SIG-M5 (cell line): ENCODE results near the gene BAG1.

Experiments
- DNase-seq: peaks from one replicate; lab custom pipeline; 2025; lab: John Stamatoyannopoulos, UW

BAG1 gene

DNA sequence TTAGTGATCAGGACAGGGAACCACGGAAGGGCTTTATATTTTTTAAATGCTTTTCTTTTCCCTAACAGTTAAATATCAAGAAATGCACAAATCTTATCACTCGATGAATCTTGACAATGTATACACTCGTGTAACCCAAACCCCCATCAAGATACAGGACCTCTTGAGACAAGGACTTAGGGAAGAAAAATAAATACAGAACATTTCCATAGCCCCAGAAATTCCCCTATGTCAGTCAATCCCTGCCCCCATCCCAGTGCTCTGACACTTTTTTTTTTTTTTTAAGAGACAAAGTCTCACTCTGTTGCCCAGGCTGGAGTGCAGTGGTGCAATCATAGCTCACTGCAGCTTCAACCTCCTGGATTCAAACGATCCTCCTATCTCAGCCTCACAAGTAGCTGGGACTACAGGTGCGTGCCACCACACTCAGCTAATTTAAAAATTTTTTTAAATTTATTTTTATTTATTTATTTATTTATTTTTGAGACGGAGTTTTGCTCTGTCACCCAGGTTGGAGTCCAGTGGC lies 21.8 kb downstream of the BAG1 start:
- no peak for DNase-seq

DNA sequence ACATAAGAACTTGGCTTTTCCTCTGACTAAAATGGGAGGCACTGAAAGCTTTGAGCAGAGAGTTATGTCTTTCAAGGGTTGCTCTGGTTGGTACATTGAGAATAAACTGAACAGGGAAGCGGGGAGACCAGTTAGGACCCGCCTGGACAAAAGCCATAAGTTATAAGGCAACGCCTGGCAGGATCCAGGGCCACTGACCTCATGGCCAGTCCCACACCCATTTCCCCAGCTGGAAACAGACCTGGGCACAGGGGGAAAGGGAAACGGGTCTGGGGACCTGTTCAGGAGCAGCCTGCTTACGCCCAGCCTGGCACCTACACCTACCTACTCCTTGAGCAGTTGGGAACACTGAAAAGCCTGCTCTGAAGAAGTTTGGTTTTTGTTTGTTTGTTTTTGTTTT lies 23.2 kb downstream of the BAG1 start:
- DNase-seq = no peak

DNA sequence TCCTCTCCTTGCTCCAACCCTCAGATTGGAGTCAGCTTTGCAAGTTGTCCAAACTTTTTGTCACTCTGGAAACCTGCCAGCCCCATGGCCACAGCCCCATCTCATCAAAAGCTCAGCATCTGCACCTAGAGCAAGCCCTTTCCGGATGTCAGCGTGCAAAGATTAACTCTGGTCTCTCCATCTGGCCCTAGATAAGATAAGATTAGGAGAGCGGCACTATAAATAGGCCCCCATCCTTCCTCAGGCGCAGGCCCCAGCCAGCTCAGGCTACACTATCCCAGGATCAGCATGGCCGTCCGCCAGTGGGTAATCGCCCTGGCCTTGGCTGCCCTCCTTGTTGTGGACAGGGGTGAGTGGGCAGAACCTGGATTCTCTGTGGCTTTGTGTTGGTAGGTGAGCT lies 24.6 kb downstream of the BAG1 start, which contains the start of gene SPINK4:
Gene SPINK4, plus strand, starts transcription at position 247 of the 400 bp plus-strand sequence. Its CDS starts 42 bp downstream, at position 289.
- no peak for DNase-seq

GRCh38 chr9:33236571-33236970 lies 27.9 kb downstream of the BAG1 start:
- DNase-seq = no peak

DNA sequence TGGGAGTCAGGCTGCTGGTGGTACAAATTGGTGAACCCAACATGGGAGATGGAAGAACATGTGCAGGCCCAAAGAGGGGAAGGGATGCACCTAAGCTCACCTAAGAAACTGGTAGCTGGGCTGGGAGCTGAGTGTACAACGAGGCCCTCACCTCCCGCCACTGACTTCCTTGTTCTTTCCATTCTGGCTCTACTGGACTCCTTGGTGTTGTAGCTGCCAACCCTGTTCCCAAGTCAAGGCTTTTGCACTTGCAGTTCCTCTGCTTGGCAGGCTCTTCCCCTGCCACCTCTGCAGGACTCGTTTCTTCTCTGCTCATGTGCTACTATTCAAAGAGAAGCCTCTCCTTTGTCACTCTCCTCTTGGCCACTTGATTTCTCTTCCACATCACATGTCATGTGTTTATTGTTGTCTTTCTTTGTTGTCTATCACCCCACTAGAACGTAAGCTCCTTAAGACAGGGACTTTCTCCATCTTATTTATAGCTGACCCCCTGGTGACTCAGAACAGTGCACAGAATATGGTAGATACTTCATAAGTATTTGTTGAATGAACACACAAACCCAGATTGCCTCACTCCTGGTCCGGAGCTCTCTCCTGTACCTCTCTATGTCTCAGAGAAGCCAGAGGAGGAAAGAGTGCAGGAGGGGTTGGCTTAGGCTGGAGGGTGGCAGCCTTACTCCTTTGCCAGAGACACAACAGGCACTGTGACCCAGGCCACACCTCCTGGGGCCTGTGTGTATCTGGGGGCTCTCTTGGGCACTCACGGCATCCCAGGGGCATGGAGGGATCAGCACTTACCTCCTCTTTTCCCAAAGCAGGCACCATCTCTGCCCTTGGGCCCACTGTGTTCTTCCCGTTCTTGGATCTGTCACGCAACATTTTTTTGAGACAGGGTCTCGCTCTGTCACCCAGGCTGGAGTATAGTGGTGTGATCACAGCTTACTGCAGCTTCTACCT lies 29.7 kb downstream of the BAG1 start:
- DNase-seq = no peak

DNA sequence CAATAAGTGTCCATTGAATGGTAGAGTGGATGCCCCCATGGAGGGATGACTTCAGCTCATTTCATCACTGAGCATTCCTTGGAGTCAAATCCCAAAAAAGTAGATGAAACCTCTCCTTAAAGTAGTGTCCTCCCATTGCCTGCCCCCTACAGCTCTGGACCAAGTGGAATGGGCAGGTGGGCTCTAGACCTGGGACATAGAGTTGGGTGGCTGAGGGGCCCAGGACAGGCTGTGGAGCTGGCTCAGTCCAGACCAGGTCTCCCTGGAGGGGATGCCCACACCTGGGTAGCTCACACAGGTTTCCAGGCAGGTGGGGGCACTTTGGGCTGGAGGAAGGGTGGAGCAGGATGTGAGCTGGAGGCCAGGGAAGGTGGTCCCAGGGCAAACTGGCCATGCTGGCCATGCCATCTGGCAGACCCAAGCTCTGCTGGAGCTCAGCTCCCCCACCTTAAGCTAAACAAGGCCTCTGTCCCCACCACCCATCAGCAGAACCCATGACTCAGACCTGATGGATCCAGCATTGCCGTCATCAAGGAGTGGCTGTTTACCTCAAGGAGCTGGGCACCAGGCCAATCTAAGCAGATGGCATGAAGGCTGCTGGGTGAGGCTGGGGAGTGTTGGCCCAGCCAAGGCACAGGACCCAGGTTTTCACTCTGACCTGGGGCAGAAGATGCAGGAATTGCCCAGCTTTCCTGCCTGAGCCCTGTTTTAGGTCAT lies 30.7 kb downstream of the BAG1 start:
- no peak for DNase-seq

- DNase-seq = no peak
These were observed 31.7 kb downstream of the BAG1 start for GRCh38 chr9:33232815-33233214.

GRCh38 chr9:33231623-33231942 lies 32.9 kb downstream of the BAG1 start:
- no peak for DNase-seq

DNA sequence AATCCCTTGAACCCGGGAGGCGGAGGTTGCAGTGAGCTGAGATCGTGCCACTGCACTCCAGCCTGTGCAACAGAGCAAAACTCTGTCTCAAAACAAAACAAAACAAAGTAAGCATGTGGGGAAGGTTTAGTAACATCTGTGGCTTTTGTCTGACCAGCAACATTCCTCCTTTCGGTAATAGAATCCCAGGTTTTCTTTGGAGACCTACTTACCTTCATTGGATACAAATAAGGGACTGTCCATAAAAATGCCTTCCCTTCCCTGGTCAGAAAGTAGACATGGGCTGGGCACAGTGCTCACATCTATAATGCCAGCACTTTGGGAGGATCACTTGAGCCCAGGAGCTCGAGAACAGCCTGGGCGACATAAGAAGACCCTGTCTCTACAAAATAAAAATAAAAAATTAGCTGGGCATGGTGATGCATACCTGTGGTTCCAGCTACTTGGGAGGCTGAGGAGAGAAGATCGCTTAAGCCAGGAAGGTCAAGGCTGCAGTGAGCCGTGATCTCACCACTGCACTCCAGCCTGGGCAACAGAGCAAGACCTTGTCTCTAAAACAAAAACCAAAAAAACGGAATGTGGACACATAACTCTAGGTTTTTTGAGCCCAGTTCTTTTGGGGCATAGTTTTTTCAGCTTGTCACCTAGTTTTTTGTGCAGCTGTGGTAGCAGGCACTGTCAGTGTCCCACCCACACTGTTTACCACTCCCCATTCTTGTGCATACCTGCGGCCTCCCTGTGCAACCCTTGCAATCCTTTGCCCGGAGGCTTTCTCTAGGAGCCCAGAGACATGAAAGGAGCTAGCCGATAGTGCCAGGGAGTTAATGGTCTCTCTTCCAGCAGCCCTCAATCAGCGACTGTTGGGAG lies 33.5 kb downstream of the BAG1 start:
- no peak for DNase-seq

DNA sequence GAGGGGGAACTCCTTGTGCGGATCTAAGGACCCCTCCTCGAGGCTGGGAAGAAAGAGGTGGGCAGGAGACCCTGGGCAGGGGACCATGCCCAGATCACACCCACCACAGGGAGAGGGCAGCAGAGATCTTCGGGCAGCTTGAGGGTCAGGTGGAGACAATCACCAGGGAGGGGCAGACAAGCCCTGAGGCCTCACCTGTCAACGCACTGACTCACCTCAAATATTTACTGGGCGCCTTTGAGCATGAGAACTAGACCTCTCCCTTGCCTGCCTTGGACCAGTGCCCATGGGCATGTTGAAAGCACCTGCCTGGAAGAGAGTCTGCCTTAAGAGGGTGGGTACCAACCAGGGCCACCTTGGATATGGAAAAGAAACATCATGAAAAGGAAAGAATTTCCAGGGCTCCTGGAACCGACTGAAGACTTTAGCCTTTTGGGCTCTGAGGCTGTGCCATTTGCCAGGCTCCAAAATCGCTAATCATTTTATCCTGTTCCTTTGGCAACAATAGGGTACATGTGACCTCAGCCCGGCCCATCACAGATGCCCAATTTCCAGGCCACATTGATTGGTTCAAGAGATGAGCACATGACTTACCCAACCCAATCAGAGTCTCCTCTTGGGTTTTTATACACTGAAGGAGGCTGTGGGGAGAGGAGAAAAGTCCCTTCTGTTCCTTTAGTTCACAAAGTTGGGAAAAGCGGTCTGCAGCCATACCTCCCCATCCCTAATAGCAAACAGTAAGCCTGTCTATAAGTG lies 35.0 kb downstream of the BAG1 start:
- DNase-seq = no peak

GRCh38 chr9:33228606-33229005 lies 35.9 kb downstream of the BAG1 start:
- no peak for DNase-seq

DNA sequence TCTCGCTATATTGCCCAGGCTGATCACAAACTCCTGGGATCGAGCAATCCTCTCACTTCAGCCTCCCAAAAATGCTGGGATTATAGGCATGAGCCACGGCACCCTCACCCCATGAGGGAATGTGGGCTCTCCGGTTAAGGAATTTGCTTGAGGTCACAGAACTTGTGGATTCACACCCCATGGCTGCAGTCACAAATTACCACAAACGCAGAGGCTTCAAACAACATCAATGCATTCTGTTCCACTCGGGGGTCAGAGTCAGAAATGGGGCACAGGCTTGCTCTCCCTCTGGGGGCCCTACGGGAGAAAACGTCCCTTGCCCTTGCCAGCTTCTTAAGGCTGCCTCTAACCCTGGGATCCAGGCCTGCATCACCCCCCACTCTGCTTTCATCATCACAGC lies 36.8 kb downstream of the BAG1 start:
- no peak for DNase-seq

- peak; percentile 72 for DNase-seq
These were observed 37.5 kb downstream of the BAG1 start for GRCh38 chr9:33227008-33227398.

DNA sequence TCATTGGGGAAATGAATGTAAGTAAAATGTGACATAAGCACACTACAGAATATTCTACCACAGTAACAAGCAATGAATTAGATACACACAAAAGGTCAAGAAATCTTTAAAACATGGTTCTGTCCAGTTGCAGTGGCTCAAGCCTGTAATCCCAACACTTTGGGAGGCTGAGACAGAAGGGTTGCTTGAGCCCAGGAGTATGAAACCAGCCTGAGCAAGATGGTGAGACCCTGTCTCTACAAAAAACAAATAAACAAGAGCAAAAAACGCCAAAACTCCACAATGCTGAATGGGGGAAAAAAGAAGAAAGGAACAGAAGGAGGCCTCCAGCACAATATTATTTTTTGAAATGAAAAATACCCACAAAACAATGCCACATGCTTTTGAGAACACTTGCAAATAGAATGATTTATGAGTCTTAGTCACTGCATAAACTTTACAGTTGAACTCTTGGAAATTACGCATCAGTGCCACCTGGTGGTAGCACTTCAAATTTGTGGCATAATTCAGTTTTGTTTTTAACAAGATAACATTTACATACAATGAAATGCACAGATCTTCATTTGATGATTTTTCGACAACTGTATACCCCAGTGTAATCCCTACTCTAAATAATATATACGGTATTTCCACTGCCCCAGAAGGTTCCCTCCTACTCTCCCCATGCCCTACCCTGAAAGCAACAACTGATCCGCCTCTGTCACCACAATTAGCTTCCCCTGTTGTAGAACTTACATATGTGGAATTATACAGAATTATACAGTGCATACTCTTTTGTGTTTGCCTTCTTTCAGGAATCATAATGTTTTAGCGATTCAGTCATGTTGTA lies 39.0 kb downstream of the BAG1 start:
- DNase-seq = no peak

DNA sequence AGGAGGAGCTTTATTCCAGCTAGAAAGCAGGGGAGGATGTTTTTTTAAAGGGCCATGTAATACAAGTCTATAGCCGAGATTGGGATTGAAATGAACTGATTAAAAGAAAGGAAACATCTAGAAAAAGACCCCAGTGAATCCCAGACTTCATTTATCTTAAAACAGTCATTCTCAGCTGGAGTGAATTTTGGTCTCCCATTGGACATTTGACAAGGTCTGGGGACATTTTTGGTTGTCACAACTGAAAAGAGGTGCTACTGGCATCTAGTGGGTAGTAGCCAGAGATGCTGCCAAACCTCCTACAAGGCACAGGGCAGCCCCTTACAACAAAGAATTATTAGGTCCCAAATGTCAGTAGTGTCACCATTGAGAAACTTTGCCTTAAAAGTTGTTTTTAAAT lies 40.8 kb downstream of the BAG1 start:
- no peak for DNase-seq

DNA sequence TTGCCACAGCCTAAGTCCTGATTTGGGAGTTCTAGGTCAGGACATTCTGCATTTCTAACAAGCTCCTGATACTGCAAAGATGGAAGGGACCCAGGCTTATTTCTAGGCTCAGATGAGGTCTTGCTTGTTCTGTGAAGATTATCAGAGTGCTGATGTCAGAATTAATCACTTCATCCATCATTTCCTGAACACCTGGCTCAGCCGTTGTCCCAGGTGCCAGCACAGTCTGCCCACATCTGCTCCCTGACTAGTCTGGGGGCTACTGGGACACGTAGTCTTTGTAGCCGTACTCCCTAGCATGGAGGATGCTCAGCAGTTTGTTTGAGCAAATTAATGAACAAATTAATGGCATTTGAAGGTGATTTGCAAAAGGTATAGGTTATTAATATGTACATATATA lies 42.5 kb downstream of the BAG1 start:
- DNase-seq = no peak

DNA sequence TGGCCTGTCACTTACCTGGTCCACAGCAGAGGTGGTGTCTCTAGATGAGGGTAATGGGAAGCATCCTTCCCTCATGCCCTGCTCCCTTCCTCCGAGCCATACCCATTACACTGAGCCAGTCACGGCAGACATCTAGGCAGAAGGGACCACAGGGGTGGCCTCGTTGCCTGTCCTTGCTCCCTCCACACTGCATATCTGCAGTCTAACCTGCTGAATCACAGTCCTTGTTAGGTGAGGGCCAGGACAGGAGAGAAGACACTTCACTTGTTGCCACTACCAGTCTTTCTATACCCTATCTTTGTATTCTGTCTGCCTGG lies 43.0 kb downstream of the BAG1 start:
- no peak for DNase-seq

DNA sequence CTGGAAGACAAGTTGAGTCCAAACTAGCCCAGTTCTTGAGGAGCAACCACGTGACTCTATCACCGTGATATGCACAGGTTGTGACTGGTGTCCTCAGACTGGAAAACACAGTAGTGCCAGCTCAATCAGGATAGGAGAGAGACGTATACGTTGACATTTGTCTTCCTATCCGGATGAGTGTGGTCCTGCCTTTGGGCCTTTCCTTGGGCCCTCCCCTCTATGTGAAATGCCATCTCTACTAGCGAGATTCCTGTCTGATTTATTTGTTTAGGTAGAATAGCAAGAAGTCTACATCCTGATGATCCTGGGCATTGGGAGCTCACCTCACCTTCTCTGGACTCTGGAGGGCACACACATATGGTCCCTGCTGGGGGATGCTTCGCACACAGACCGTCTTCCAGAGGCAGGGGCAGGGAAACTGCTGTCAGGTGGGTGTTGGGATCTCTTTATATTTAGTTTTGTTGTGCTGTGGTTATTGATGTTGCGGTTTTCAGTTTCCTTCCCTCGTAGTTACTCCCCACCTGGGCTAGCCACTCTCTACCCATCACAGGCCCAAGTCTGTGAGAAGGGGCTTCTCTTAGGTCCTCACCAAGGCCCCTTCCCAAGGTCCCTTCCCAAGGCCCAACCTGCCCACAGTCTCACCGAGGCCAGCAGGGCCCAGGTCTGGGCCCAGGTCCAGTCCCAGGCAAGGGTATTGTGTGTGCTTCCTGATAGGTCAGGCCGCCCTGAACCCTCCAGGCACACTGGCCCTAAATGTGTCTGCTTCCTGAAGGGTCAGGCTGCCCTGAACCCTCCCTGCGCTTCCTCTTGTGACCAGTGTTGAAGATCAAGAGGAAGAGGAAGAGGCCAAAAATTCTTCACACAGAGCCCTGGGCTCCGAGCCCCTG lies 43.6 kb downstream of the BAG1 start:
- no peak for DNase-seq

DNA sequence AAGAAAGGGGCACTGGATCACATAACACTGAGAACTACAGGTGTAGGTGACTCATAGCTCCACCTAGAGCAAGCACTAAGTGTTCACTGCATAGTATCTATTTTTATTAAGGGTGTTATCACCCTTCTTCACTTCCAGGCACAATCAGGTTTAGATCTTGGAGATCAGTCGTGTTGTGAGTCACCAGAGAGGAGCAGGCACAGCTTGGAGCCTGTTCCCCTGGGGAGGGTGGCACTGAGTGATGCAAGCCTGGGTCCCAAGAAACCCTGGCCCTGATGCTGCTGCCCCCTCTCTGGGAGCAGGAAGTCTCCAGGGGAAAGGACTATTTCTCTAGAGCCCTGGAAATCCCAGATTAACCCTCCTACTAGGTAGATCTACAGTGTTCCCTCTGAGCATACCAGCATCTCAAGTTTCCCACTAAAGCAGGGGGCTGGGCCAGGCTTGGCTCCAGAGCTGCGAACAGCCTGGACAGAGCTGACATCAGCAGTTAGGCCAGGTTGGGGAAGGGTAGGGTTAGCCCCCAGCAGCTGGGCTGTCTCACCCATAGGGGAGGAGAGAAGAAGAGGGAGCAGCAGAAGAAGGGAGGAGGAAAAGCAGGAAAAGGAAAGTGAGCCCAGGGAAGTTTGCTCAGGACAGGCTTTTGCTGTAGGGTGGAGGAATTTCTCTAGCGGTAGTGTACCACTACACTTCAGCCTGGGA lies 52.7 kb downstream of the BAG1 start:
- no peak for DNase-seq
